Astrocyte (in vitro differentiated cells and primary cell): ENCODE results near the gene SMC1B.

Experiments used
- EZH2 ChIP-seq: IDR thresholded peaks from 2 replicates; pipeline ENCODE4 v1.6.1; 2012; ENCODE audit warnings: mild to moderate bottlenecking, low read length, inconsistent platforms; ENCODE audit not compliant: insufficient read depth
- TF ChIP-seq, protein P1 (sequence below): IDR thresholded peaks from 2 replicates; pipeline ENCODE4 v1.5.1; 2011; ENCODE audit warnings: low read depth, mild to moderate bottlenecking, inconsistent platforms, low read length, moderate library complexity; ENCODE audit not compliant: insufficient read depth

DNA sequence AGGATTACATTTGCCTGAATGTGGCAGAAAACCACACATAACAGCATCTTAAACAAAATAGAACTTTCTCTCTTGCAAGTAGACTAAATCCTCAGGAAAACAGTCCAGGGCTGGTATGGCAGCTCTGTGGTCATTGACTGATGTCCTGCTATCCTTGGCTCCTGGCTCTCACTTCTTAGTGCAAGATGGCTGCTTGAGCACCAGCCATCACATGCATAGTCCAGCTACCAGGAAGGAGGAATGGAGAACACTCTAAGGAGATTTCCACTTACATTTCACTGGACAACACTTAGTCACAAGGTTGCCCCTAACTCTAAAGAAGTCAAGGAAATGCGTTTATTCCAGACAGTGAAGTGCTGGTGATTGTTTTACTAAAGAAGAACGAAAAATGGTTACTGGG is 13.7 kb upstream of the SMC1B start:
- TF ChIP-seq EZH2: no peak
- TF ChIP-seq, protein P1, sequence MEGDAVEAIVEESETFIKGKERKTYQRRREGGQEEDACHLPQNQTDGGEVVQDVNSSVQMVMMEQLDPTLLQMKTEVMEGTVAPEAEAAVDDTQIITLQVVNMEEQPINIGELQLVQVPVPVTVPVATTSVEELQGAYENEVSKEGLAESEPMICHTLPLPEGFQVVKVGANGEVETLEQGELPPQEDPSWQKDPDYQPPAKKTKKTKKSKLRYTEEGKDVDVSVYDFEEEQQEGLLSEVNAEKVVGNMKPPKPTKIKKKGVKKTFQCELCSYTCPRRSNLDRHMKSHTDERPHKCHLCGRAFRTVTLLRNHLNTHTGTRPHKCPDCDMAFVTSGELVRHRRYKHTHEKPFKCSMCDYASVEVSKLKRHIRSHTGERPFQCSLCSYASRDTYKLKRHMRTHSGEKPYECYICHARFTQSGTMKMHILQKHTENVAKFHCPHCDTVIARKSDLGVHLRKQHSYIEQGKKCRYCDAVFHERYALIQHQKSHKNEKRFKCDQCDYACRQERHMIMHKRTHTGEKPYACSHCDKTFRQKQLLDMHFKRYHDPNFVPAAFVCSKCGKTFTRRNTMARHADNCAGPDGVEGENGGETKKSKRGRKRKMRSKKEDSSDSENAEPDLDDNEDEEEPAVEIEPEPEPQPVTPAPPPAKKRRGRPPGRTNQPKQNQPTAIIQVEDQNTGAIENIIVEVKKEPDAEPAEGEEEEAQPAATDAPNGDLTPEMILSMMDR: no peak
